ENCODE measurements around the gene INPP5F.
"Not testable (repeated sequence)": the region's sequence is repeated elsewhere in the genome, so short reads cannot be mapped to it uniquely, and the experiment has no call there.

The INPP5F gene

DNA sequence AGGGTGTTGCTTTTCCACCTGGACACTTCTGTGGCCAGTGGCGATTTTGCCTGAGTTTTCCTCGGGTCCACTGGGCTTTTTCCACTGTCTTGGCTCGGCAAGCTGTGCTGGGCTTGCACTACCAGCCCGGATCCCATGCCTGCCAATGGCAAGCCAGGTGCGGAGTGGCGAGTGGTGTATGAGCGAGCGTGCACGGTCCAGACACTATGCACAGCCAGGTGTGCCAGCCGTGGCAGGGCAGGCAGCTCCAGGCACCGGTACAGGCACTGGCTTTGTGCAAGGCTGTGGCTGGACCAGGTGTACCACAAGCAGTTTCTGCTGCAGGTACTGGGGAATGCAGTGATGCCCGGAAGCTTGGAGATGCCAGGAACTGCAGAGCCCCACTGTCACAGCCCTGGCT is 22.1 kb downstream of the INPP5F start:
- DNase-seq (ENCODE audit: low read depth in 2 of 2): no peak

DNA sequence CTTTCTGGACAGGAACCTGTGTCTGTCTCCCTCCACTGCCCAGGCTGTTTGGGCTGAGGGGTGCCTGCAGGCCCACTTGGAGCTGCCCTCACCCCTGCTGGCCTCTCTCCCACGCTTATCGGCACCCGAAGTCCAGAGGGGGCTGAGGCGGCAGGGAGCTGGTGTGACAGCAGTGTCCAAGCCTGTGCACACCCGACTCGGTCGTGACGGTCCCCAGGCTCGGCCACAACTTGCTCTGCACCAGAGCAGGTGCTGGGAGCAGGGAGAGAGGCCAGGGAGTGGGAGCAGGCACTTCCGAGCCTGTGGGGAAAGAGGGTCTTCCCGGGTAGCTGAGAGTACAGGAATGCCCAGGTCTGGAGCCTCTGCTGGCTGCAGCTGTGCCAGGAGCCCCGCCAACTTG is 23.0 kb downstream of the INPP5F start:
- no peak for DNase-seq (ENCODE audit: low read depth in 2 of 2)

GRCh38 chr10:119749455-119749854 is 23.6 kb downstream of the INPP5F start:
- DNase-seq (ENCODE audit: low read depth in 2 of 2): no peak

DNA sequence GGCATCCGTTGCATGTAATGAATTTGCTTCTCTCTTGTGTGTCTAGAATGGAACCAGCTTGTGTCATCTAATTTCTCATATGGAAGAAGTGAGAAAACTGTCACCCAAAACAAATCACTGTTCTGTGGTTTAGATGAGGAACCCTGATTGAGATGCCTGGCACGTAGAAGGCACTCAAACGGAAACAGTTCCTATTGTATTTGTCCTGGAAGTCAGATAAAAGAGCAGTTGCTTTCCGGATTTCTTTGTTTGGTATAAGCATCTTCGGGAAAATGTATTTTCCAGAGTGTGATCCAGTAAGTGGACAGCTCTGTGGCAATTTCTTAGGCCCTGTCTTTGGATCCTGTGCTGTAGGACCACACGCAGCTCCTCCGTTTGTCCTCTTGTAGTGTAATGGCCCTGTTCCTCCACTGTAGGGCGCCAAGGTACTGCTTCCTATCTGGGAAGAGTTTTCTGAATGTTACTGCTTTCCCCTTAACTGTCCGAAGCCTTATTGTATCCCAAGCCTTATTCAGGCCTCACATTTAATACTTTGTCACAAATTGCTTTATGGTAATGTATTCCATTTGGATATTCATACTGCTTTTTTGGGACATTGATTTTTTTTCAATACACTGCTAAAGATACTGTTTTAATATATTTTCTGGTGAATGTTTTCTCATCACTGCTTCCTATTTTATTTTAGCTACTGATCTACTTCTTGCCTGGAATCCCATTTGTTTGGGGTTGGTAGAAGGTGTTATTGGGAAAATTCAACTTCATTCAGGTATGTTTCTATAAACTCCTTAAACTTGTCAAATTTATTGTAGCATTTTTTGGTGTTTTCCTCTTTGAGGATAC is 24.8 kb downstream of the INPP5F start:
- peak; percentile 21 to 30 for DNase-seq (ENCODE audit: low read depth in 2 of 2)

DNA sequence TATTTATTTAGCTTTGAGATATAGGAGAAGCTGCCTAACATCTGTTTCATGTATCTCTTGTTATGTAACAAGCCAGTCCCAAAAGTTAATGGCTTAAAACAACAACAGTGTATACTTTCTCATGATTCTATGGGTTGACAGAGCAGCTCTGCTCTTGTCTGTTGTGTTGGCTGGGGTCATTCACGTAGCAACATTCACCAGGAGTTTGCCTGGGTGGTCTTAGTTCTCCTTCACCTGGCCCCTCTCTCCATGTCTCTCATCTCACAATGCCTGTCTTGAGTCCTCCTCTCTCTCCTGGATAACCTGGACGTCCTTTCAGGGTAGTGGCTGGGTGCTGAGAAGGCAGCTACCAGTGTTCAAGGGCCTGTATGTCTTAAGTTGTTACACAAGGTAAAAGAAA is 27.5 kb downstream of the INPP5F start:
- DNase-seq (ENCODE audit: low read depth in 2 of 2): no peak

- DNase-seq (ENCODE audit: low read depth in 2 of 2): no peak
Measured at GRCh38 chr10:119754085-119754484, 28.2 kb downstream of the INPP5F start.

- DNase-seq (ENCODE audit: low read depth in 2 of 2): no peak
Measured at GRCh38 chr10:119754936-119755335, 29.1 kb downstream of the INPP5F start.

DNA sequence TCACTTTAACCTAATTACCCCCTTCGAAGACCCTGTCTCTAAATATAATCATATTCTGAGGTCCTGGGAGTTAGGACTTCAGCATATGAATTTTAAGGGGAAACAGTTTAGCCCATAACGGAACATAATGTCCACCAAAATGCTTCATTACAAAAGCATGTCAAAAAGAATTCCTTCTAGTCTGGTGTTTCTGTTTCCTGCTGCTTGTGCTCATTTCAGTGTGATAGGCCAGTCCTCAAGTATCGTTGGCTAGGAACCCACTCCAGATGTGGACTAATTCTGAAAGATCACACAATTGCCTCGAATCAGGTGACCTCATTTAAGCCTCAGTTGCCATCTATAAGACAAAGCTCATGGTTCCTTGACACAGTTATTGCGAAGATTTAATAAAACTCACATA is 29.6 kb downstream of the INPP5F start:
- no peak for DNase-seq (ENCODE audit: low read depth in 2 of 2)

- no peak for DNase-seq (ENCODE audit: low read depth in 2 of 2)
Measured at GRCh38 chr10:119758448-119759195, 32.8 kb downstream of the INPP5F start.

DNA sequence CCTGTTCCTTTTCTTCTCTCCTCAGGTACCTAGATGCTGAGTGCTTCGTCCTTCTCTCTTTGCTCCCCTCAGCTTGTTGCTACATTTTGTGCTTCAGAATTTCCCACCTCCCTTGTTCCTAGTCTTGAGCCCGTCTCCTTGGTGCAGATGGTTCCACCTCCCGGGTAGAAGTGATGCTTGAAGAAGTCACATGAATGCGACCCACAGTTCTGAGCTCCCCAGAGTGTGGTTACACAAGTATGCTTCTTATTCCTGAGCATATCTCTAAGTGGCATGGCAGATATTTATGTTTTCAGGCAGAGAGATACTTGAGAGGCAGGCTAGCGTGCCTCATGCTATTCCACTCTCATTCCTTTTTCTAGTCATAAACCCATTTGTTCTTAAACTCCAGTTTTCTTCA is 34.0 kb downstream of the INPP5F start:
- DNase-seq (ENCODE audit: low read depth in 2 of 2): no peak

DNA sequence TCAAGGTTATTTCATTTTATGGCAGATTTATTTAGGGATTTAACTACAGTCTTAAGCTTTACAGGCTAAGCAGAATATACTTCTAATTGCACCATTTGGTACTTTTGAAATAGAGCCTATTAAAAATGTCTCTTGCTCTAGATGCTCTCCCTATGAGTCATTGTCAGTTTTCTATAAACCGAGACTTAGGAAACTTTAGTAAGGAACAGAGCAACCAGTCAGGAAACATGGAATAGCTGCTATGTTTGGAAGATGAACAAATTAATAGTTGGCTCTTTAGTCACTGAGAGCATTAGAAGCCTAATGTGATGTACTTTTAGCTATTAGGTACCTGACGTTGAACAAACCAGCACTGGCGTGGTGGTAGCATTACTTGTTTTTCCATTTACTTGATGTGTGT is 35.3 kb downstream of the INPP5F start:
- no peak for DNase-seq (ENCODE audit: low read depth in 2 of 2)

GRCh38 chr10:119762035-119762434 is 36.2 kb downstream of the INPP5F start:
- DNase-seq (ENCODE audit: low read depth in 2 of 2): no peak

- DNase-seq (ENCODE audit: low read depth in 2 of 2): no peak
Measured at GRCh38 chr10:119762805-119763798, 37.3 kb downstream of the INPP5F start.

GRCh38 chr10:119768455-119769094 is 42.7 kb downstream of the INPP5F start:
- no peak for DNase-seq (ENCODE audit: low read depth in 2 of 2)

DNA sequence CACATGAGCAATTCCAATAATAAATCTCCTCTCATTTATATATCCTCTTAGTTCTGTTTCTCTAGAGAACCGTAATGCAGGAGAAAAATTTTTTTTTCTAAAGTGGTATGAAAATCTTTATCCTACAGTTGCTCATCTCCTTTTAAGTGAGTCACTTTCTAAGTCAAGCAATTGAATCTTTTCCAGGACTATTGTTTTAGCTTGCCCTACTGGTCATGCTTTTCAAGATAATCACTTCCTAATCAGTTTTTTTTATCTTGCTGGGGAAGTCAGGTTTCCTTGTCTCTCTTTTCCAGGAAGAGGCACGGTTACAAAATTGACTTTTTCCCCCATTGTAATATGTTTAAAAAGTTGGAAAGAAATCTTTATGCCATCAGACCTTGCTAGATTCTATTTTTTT is 44.0 kb downstream of the INPP5F start:
- no peak for DNase-seq (ENCODE audit: low read depth in 2 of 2)

DNA sequence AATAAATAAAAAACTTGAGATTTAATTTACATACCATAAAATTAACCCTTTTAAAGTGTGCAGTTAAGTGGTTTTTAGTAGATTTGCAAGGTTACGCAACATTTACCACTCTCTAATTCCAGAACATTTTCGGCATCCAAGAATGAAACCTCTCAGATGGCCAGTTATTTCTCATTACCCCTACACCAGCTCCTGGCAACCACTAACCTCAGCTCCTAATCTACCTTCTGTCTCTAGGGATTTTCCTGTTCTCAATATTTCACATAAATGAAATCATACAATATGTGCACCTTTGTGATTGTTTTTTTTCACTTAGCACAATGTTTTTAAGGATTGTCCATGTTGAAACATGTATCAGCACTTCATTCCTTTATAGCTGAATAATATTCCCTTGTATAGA is 45.1 kb downstream of the INPP5F start:
- DNase-seq (ENCODE audit: low read depth in 2 of 2): no peak

GRCh38 chr10:119772334-119772733 is 46.5 kb downstream of the INPP5F start:
- DNase-seq (ENCODE audit: low read depth in 2 of 2): no peak

DNA sequence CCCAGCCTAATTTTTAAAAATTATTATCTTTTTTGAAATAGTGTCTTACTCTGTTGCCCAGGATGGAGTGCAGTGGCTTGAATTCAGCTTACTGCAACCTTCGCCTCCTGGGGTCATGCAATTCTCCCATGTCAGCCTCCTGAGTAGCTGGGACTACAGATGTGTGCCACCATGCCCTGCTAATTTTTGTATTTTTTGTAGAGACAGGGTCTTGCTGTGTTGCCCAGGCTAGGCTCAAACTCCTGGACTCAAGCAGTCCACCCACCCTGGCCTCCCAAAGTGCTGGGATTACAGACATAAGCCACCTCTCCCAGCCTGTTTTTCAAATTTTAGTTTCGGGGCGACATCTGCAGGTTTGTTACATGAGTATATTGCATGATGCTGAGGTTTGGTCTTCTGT is 47.2 kb downstream of the INPP5F start:
- DNase-seq (ENCODE audit: low read depth in 2 of 2): not testable (repeated sequence)

DNA sequence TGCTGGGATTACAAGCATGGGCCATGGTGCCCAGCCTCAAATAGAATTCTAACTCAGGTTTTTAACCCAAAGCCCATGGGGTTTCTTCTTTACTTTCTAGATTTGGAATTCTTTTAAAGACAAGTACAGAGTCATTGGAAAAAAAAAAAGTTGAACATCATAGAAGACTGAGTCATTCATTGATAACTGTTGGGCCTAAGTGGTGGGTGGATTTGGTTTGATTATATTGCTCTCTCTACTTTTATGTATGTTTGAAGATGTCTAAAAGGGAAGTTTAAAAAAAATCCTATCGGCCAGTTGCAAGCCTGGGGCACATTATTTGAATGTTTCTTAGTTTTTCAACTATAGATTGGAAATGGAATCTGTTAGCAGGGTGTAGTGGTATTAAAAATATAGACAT is 49.7 kb downstream of the INPP5F start:
- DNase-seq (ENCODE audit: low read depth in 2 of 2): no peak

DNA sequence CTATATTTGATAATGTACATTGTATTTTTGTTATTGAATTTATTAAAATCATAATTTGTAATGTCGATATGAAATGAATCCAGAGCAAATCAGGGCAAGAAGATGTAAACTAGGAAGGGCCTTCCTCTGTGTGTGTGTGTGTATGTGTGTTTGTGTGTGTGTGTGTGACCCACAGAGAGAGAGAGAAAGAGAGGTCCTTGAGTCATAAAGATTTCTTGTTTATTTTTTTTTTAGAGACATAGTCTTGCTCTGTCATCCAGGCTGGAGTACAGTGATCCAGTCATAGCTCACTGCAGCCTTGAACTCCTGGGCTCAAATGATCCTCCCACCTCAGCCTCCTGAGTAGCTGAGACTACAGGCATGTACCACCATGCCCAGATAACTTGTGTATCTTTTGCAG is 50.7 kb downstream of the INPP5F start:
- no peak for DNase-seq (ENCODE audit: low read depth in 2 of 2)

DNA sequence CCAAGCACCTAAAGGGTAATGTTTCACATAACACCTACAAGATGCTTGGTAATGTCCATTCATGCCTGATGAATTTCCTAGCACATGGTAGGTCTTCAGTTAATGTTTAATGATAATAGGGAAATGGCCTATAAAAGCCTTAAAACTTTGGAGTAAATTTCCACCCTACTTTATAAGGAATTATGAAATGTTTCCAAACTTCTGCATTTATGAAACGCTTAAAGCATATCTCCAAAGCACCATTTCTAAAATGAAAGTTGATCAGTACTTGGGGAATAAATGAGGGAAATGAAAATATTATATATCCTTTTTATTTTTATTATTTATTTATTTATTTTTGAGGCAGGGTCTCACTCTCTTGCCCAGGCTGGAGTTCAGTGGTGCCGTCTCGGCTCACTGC is 51.8 kb downstream of the INPP5F start:
- DNase-seq (ENCODE audit: low read depth in 2 of 2): no peak

All from stimulated activated CD4-positive, alpha-beta T cell treated with anti-CD3 and anti-CD28 coated beads, Interleukin-15, amount 100 ng/mL, for 48 hours (primary cell).